Measurements from ENCODE around the gene RAI2. TPM values are rescaled to one million over a fixed set of nuclear protein-coding genes. Genes with fewer than 3 reads are reported as not detected.
"Not testable (repeated sequence)": the region's sequence is repeated elsewhere in the genome, so short reads cannot be mapped to it uniquely, and the experiment has no call there.

The RAI2 gene
- polyA plus RNA-seq, 10 donors: 6.7 to 9.5 (median 8.4) TPM

DNA sequence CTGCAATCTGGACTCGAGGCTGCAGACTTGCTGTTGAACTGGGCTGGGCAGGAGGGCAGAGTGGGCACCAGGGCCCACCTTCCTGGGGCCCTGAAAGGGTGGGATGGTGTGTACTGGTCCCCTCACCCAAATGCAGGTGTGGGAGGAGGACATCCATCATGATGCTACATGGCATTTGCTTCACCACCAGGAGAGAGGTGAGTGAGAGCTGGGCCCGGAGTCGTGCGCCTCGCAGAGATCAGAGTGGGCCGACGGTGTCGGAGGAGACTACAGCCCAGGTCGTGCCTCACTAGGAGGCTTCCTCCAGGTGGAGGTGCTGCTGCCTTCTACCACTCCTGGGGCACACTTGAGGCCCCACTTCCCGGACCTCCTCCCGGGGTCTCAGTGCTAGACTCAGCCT is 73.5 kb downstream of the RAI2 start:
- no peak for DNase-seq

- DNase-seq: not testable (repeated sequence)
Observed at GRCh38 chrX:17786554-17787347, 74.3 kb downstream of the RAI2 start.

DNA sequence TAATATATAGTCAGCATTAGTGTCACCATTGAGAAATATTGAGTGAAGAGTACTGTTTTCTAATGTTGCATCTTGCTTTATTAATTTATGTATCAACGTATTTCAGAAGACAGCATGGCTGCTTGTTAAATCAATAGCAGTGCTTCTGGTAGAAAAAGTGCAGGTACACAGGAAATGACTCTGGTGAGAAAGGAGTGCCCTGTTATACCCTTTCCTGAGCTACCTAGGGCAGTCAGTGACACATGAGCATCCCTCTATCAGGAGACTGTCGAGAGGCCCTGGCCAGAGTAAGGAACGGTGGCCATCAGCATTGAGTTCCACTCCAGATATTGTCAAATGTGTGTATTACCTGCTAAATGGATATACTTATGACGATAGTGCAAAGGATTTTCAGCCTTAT is 81.7 kb downstream of the RAI2 start:
- DNase-seq: no peak

DNA sequence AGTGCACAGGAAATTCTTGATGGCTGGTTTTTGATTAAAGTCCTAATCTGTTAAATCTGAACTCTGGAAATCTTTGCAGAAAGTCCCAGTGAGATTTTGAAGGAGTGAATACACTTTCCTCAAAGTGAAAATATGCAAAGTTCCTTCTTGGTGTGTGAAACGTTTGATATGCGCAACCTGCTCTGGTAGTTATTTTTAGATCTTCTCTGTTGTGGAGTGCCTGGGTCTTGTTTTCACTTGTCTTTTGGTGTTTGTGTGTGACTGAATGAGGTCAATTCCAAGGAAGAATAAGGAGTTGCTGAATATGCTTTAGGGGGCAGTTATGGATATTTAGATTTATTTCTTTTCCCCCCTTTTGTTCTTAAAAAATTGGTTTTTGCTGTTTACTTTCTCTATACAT is 82.1 kb downstream of the RAI2 start:
- DNase-seq: no peak

DNA sequence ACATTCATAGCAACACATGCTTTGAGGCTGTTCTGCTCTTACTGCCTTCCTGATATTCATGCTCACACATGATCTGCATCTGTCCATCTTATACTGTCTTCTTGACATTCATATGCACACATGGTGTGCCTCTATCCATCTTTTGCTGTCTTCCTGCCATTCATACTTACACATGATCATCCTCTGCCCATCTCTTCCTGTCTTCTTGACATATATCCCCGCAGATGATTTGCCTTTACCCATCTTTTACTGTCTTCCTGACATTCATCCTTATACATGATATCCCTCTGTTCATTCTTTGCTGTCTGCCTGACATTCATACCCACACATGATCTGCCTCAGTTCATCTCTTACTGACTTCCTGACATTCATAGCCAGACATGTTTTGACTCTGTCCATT is 87.0 kb downstream of the RAI2 start:
- DNase-seq: no peak

DNA sequence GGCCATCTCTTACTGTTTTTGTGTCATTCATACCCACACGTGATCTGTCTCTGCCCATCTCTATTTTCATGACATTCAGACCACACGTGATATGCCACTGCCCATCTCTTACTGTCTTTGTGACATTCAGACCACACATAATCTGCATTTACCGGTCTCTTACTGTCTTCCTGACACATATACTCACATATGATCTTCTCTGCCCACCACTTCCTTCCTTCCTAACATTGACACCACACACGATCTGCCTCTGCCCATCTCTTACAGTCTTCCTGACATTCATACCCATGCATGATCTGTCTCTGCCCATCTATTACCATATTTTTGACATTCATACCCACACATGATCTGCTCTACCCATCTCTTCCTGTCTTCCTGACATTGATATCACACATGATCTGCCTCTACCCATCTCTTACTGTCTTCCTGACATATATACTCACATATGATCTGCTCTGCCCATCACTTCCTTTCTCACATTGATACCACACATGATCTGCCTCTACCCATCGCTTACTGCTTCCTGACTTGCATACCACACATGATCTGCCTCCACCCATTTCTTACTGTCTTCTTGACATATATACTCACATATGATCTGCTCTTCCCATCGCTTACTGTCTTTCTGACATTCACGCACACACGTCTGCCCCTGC is 87.7 kb downstream of the RAI2 start:
- DNase-seq: no peak

- no peak for DNase-seq
Observed at GRCh38 chrX:17769701-17770269, 91.3 kb downstream of the RAI2 start.

- no peak for DNase-seq
Observed at GRCh38 chrX:17768997-17769396, 92.1 kb downstream of the RAI2 start.

DNA sequence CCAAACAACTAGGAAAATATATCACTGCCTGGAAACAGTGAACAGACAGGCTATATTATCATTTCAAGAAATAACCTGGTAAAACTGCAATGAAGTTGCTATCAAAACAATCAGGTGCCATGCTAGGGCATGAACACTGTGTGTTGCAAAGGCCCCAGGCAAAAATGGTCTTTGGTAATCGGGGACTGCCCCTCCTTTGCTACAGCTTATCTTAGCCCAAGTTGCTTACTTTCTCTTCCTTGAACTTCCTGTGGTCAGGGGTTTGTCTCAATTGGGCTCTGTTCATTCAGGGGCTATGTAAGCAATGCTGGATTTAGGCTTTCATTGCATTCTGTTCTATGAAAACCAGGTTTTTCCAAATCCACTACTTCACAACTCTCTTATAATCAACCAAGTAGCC is 93.4 kb downstream of the RAI2 start:
- no peak for DNase-seq

DNA sequence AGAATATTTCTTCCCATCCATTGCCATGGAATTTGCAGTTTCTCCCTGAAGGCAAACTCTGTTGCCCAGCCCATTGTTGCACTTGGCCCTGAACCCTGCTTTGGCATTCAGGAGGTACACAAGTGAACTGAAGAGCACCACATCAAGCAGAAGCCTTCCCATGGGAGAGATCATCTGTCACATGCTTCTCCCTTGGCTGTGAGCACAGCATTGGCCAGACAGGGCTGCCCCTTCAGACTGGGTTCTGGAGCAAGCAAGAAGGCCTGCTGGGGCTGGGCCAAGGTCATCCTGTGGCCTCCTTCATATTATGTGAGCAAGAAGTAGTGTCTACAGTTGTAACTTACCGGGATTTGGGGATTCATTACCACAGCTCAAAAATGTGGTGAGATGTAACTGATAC is 101.1 kb downstream of the RAI2 start:
- no peak for DNase-seq

GRCh38 chrX:17758382-17758781 is 102.7 kb downstream of the RAI2 start:
- no peak for DNase-seq

GRCh38 chrX:17750436-17750835 is 110.7 kb downstream of the RAI2 start:
- DNase-seq: no peak

Other genes starting within 250 kb of the RAI2 start
- gene SCML1, start 123.8 kb downstream of the RAI2 start, polyA plus RNA-seq (ENCODE audit: insufficient read length in 10 of 10): 10 to 100 TPM in 7 of 10 donors, 1 to 10 TPM in 3; 7.4 to 18.3 (median 12.2) TPM